ENCODE data around the gene CFAP74.
"Not testable (repeated sequence)": the region's sequence is repeated elsewhere in the genome, so short reads cannot be mapped to it uniquely, and the experiment has no call there.

Gene CFAP74

DNA sequence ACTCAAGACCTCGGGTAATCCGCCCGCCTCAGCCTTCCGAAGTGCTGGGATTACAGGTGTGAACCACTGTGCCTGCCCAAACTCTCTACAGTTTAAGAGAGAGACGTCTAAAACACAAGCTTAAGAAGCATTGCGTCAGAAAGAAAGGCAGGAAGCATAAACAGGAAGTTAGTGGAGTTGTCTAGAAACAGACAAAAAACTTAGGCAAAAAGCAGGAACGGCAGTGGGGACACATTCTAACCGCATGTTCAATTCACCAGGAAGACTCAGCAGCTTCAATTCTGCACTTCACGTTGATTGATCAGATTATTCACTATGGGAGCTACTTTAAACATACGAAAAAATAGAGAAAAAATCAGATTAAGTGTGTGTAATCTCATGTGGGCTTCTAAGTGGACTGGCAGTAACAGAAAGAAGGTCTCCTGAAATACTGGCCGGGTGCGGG lies 7.4 kb downstream of the CFAP74 start:
- TF ChIP-seq GATA1 (IDR thresholded peaks at IDR 0.05; ENCODE audit: low read depth, low read length) (no peak), POLR2A (IDR thresholded peaks at IDR 0.05; ENCODE audit: low read length) (no peak)
- no peak for DNase-seq

DNA sequence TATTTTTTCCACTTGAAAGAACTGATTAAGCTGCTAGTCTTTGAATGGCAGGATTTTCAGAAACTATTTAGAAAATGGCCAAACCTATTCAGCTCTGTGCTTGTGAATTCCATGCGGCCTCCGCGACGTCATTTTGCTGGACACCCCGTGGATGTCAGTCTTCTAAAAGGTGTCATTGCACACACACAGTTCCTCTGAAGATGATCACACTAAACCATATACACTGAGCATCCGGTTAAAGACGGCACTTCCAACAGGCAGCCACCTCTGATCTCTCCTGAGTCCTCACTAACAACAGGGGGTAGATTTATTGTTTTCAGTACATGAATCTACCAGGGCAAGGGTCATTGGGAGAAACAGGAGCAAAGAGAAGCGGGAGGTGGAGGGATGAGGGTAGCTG lies 9.1 kb downstream of the CFAP74 start:
- DNase-seq = no peak
- TF ChIP-seq POLR2A (IDR thresholded peaks at IDR 0.05; ENCODE audit: low read length) (no peak), GATA1 (IDR thresholded peaks at IDR 0.05; ENCODE audit: low read depth, low read length) (no peak)

GRCh38 chr1:1990222-1990621 lies 13.4 kb downstream of the CFAP74 start:
- DNase-seq = no peak
- no peak for TF ChIP-seq GATA1 (IDR thresholded peaks at IDR 0.05; ENCODE audit: low read depth, low read length)
- no peak for TF ChIP-seq POLR2A (IDR thresholded peaks at IDR 0.05; ENCODE audit: low read length)

DNA sequence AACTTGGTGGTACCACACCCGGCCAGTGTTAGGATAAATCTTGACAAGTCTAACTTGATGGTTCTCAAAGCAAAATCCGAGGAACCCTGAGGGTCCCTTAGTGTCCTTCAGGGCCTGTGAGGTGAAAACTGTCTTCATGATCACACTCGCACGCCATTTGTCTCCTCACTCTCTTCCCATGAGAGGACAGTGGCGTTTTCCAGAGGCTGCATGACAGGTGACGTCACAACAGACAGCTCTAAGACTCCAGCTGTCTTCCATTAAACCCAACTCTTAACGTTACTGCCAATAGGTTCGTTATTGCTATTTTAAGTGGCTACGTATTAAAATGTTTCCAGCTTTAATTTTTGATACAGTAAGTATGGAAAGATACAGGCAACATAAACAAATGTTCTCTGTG lies 13.8 kb downstream of the CFAP74 start:
- DNase-seq = no peak
- no peak for TF ChIP-seq POLR2A (IDR thresholded peaks at IDR 0.05; ENCODE audit: low read length)
- TF ChIP-seq GATA1 (IDR thresholded peaks at IDR 0.05; ENCODE audit: low read depth, low read length) = no peak

DNA sequence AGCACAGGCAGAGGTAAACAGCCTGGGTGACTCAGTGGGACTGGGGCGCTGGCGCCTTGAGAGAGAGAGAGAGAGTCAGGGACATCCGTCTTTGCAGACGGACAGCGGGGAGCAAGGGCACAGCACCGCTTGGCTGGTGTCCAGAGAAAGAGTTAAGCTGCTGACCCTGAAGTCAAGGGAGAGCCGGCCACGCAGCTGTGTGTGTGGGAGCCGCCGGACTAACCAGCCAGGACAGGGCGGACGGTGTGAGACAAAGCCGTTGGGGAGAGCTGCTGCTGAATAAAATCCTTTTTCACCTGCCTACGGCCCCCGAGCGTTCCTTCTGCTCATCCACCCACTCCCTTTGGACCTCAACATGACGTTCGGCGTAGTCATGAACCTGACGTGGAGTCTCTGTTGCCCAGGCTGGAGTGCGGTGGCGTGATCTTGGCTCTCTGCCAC lies 14.5 kb downstream of the CFAP74 start:
- TF ChIP-seq POLR2A (IDR thresholded peaks at IDR 0.05; ENCODE audit: low read length) = no peak
- no peak for TF ChIP-seq GATA1 (IDR thresholded peaks at IDR 0.05; ENCODE audit: low read depth, low read length)
- no peak for DNase-seq

DNA sequence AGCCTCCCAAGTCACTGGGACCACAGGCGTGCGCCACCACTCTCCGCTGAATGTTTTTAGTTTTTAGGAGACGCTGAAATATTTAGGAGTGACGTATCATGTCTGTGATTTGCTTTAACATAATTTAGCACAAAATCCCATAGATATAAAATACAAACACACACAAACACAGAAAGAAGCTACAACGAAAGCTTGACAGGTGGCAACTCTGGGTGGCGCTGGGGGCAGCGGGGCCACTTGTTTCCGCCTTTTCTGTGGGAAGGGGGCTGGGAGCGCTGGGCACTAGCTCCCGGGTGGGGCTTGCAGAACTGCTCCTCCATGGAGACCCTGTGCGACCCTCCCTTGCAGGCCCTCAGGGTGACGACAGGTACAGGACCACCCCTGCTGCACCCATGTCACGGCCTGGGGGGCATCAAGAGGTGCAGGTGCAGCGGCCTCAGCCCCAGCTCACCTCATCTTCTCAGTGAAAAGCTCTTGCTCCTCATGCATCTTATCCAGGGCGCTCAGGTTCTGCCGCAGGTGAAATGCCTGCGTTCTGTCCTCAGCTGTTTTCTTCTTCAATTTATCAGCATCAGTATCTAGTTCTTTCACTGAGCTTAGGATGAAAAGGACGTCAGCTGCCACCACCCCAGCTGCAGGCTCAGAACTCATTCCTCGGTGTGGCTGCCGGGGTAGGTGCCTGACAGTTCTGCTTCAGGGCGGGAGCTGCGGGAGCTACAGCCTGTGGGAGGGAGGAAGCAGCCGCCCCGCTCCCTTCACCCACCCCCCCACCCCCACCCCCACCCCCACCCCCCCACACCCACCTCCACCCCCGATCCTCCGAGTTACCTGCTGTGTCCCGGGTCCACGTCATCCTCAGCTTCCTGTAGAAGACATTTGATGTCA lies 15.3 kb downstream of the CFAP74 start:
- TF ChIP-seq POLR2A (IDR thresholded peaks at IDR 0.05; ENCODE audit: low read length) (no peak), GATA1 (IDR thresholded peaks at IDR 0.05; ENCODE audit: low read depth, low read length) (no peak)

DNA sequence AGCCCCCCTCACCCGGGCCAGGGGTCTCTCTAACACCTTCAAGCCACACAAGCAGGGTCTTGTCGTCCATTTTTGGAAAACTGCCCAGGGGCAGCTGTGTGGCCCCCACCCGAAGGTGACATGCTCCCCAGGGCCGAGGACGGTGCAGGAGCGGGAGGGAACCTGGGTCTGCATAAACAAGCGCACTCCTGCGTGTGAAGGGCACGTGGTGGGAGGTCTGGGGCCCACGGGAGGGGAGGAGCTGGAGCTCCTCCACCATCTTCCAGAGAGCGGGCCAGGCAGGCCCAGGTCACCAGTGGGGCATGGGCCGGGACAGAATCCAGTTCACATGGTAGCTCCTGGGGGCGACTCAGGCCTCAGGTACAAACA lies 16.5 kb downstream of the CFAP74 start:
- DNase-seq = no peak
- TF ChIP-seq GATA1 (IDR thresholded peaks at IDR 0.05; ENCODE audit: low read depth, low read length) (no peak), POLR2A (IDR thresholded peaks at IDR 0.05; ENCODE audit: low read length) (no peak)

More for the DNA sequence above, 15.3 kb downstream of the CFAP74 start:
- no peak for DNase-seq

DNA sequence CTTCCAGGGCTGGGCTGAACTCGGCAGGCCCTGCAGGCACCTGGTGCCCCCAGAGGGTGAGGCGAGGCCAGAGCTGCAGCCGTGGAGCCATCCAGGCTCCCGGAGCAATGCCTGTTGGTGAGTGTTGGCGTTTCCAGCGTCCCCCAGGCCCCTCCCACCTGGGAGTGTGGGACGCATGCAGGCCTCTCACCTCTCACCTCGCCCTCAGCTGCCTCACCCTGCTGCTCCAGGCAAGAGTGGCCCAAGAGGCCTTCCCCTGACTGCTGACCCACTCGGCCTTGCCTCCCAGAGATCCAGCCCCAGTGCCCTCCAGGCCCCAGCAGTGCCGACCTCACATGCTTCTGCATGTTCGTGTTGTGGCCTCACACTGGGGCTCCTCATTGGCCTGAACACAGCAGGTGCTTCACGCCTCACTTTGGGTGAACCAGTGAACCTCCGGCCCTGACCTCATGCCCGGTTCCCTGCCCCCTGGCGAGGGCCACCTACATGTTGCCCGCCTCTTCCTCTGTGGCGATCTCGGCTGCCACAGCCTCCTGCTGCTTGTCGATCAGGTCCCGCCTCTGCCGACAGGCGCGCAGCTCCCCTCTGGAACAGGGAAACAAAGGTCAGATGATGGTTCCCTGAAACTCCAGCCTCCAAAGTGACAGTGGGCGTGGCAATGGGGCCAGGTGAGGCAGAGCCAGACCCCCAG lies 17.0 kb downstream of the CFAP74 start:
- no peak for TF ChIP-seq GATA1 (IDR thresholded peaks at IDR 0.05; ENCODE audit: low read depth, low read length)
- TF ChIP-seq POLR2A (IDR thresholded peaks at IDR 0.05; ENCODE audit: low read length) = no peak
- no peak for DNase-seq

- TF ChIP-seq GATA1 (IDR thresholded peaks at IDR 0.05; ENCODE audit: low read depth, low read length) (no peak), POLR2A (IDR thresholded peaks at IDR 0.05; ENCODE audit: low read length) (no peak)
- no peak for DNase-seq
Observed at GRCh38 chr1:1985375-1986050, 18.1 kb downstream of the CFAP74 start.

DNA sequence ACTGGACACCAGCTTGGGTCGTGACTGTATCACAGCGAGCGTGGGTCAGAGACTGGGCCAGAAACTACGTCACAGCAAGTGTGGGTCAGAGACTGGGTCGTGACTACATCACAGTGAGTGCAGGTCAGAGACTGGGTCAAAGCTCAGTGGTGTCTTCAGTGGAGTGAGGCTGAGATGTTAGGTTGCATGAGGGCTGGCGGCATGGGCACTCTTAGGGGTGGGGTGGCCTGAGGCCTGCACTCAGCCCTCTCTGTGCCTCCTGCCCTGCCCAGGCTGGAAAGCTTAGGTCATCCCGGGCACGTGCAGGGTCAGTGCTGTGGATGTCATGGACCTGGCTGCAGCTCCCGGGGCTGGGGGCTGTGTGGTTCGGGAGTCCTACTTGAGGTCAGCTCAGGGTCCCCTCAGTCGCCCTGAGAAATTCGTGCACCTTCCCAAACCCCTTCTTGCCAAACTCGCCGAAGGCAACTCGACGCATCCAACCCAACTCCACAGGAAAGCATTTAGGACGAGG lies 19.0 kb downstream of the CFAP74 start:
- TF ChIP-seq GATA1 (IDR thresholded peaks at IDR 0.05; ENCODE audit: low read depth, low read length) (no peak), POLR2A (IDR thresholded peaks at IDR 0.05; ENCODE audit: low read length) (no peak)
- DNase-seq = no peak

DNA sequence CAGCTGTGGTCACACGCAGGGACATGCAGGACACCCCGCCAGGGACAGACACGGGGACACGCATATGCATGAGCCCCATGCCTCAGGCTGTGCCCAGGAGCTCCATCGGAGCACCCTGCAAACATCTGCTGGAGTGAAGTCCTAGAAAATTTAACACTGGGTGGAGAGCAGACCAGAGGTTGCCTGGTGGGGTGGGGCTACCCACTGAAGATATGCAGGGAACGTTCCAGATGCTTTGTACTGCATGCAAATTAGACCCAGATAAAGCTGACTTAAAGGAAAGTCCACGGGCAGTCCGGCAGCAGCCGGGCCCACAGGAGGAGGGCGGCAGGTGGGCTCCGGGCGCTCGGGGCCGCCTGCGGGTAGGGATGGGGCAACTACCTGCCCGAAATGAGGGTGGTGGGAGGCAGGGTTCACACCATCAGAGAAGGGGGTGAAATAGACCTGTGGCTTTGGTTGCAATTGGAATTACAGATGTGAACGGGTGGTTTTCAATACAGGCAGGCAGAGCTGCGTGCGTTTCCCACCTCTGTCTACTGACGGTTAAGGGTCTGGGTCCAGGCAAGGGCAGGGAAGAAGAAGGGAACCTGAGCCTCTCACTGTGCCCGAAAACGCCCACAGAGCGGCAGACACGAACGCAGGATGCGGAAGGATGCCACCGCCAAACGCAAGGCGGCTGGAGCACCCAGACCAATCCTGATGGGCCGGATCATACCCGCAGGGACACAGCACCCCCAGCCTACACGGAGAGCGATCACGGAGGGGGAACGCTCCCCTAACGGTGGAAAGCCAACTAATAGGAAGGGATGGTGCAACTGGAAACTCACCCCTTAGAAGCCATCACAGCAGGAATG lies 21.0 kb downstream of the CFAP74 start:
- no peak for DNase-seq
- no peak for TF ChIP-seq POLR2A (IDR thresholded peaks at IDR 0.05; ENCODE audit: low read length)
- no peak for TF ChIP-seq GATA1 (IDR thresholded peaks at IDR 0.05; ENCODE audit: low read depth, low read length)

DNA sequence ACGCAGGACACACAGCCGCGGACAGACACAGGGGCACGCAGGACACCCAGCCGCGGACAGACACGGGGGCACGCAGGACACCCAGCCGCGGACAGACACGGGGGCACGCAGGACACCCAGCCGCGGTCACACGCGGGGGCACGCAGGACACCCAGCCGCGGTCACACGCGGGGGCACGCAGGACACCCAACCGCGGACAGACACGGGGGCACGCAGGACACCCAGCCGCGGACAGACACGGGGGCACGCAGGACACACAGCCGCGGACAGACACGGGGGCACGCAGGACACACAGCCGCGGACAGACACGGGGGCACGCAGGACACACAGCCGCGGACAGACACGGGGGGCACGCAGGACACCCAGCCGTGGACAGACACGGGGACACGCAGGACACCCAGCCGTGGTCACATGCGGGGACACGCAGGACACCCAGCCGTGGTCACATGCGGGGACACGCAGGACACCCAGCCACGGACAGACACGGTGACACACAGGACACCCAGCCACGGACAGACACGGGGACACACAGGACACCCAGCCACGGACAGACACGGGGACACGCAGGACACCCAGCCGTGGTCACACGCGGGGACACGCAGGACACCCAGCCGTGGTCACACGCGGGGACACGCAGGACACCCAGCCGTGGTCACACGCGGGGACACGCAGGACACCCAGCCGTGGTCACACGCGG lies 21.8 kb downstream of the CFAP74 start:
- not testable (repeated sequence) for DNase-seq

- DNase-seq = no peak
- TF ChIP-seq POLR2A (IDR thresholded peaks at IDR 0.05; ENCODE audit: low read length) (no peak), GATA1 (IDR thresholded peaks at IDR 0.05; ENCODE audit: low read depth, low read length) (no peak)
Observed at GRCh38 chr1:1981142-1981500, 22.5 kb downstream of the CFAP74 start.

Data from erythroblast (primary cell).